OCI-LY7 (cell line): ENCODE results near the gene HNRNPH3.

Experiments
- EZH2phosphoT487 ChIP-seq: fragments of 200-600 bp; sonication (generic); IDR thresholded peaks from 2 replicates; pipeline ENCODE4 v1.6.1; 2018; ENCODE audit warnings: low read depth, borderline replicate concordance, mild to moderate bottlenecking, mixed run types, antibody characterized with exemption, low read length, moderate library complexity, mixed read lengths
- TF ChIP-seq, protein P1 (sequence below): fragments of 200-600 bp; sonication (generic); conservative IDR thresholded peaks from 2 replicates; pipeline ENCODE4 v1.5.1; 2014; ENCODE audit warnings: mild to moderate bottlenecking, antibody characterized with exemption, low read length, moderate library complexity, mixed read lengths

DNA sequence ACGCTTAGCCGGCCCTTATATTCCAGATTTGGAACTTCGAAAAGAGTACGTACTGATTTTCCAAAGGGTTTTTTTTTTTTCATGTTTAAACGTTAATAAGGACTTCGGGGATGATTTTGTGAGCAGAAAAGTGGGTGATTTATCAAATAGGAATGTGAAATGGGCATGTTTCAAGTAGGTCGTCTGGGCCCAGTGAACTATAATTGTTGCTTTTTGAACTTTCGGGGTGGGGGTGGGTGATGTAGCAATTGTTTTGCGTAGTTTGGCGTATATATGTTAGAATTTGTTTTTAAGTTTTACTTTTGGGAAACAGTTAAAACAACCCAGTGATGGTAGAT, 1.2 kb downstream of the HNRNPH3 start:
- TF ChIP-seq, protein P1, sequence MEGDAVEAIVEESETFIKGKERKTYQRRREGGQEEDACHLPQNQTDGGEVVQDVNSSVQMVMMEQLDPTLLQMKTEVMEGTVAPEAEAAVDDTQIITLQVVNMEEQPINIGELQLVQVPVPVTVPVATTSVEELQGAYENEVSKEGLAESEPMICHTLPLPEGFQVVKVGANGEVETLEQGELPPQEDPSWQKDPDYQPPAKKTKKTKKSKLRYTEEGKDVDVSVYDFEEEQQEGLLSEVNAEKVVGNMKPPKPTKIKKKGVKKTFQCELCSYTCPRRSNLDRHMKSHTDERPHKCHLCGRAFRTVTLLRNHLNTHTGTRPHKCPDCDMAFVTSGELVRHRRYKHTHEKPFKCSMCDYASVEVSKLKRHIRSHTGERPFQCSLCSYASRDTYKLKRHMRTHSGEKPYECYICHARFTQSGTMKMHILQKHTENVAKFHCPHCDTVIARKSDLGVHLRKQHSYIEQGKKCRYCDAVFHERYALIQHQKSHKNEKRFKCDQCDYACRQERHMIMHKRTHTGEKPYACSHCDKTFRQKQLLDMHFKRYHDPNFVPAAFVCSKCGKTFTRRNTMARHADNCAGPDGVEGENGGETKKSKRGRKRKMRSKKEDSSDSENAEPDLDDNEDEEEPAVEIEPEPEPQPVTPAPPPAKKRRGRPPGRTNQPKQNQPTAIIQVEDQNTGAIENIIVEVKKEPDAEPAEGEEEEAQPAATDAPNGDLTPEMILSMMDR, result no peak; the same call in 1 of the 2 replicates
- TF ChIP-seq EZH2phosphoT487, result no peak
